Ishikawa (cell line): ENCODE data around the gene PRDM2.

Experiments
- CEBPB ChIP-seq: IDR thresholded peaks from 2 replicates; pipeline ENCODE4 v1.6.1; 2012
- CREB1 ChIP-seq: IDR thresholded peaks from 2 replicates; pipeline ENCODE4 v1.6.1; 2012; ENCODE audit warnings: low read depth
- EGR1 ChIP-seq: IDR thresholded peaks from 2 replicates; pipeline ENCODE4 v1.6.1; 2012
- EP300 ChIP-seq: IDR thresholded peaks from 2 replicates; pipeline ENCODE4 v1.6.1; 2012; ENCODE audit warnings: borderline replicate concordance
- FOXM1 ChIP-seq: IDR thresholded peaks from 2 replicates; pipeline ENCODE4 v1.6.1; 2012; ENCODE audit warnings: low read depth, borderline replicate concordance
- NFIC ChIP-seq: IDR thresholded peaks from 2 replicates; pipeline ENCODE4 v1.6.1; 2012
- RAD21 ChIP-seq: IDR thresholded peaks from 2 replicates; pipeline ENCODE4 v1.6.1; 2012; ENCODE audit warnings: low read depth
- TAF1 ChIP-seq: IDR thresholded peaks from 2 replicates; pipeline ENCODE4 v1.6.1; 2012; ENCODE audit warnings: low read depth, mild to moderate bottlenecking
- TCF12 ChIP-seq: IDR thresholded peaks from 2 replicates; pipeline ENCODE4 v1.6.1; 2012; ENCODE audit warnings: low read depth
- YY1 ChIP-seq: IDR thresholded peaks from 2 replicates; pipeline ENCODE4 v1.6.1; 2012; ENCODE audit warnings: low read depth
- ZBTB7A ChIP-seq: IDR thresholded peaks from 2 replicates; pipeline ENCODE4 v1.6.1; 2012; ENCODE audit warnings: low read depth
- TF ChIP-seq, protein P1 (sequence below): IDR thresholded peaks from 2 replicates; pipeline ENCODE4 v1.6.1; 2012; ENCODE audit warnings: low read depth, mild to moderate bottlenecking
- TF ChIP-seq, protein P2 (sequence below): IDR thresholded peaks from 2 replicates; pipeline ENCODE4 v1.6.1; 2012
- TF ChIP-seq, protein P3 (sequence below): IDR thresholded peaks from 2 replicates; pipeline ENCODE4 v1.6.1; 2012

GRCh38 chr1:13793088-13793730, 93.2 kb downstream of the PRDM2 start:
- TF ChIP-seq, protein P1, sequence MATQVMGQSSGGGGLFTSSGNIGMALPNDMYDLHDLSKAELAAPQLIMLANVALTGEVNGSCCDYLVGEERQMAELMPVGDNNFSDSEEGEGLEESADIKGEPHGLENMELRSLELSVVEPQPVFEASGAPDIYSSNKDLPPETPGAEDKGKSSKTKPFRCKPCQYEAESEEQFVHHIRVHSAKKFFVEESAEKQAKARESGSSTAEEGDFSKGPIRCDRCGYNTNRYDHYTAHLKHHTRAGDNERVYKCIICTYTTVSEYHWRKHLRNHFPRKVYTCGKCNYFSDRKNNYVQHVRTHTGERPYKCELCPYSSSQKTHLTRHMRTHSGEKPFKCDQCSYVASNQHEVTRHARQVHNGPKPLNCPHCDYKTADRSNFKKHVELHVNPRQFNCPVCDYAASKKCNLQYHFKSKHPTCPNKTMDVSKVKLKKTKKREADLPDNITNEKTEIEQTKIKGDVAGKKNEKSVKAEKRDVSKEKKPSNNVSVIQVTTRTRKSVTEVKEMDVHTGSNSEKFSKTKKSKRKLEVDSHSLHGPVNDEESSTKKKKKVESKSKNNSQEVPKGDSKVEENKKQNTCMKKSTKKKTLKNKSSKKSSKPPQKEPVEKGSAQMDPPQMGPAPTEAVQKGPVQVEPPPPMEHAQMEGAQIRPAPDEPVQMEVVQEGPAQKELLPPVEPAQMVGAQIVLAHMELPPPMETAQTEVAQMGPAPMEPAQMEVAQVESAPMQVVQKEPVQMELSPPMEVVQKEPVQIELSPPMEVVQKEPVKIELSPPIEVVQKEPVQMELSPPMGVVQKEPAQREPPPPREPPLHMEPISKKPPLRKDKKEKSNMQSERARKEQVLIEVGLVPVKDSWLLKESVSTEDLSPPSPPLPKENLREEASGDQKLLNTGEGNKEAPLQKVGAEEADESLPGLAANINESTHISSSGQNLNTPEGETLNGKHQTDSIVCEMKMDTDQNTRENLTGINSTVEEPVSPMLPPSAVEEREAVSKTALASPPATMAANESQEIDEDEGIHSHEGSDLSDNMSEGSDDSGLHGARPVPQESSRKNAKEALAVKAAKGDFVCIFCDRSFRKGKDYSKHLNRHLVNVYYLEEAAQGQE, result no peak
- no peak for TF ChIP-seq YY1
- no peak for TF ChIP-seq RAD21
- TF ChIP-seq, protein P2, sequence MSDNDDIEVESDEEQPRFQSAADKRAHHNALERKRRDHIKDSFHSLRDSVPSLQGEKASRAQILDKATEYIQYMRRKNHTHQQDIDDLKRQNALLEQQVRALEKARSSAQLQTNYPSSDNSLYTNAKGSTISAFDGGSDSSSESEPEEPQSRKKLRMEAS, result no peak
- no peak for TF ChIP-seq CREB1
- TF ChIP-seq EP300, result no peak
- TF ChIP-seq TCF12, result no peak
- TF ChIP-seq, protein P3, sequence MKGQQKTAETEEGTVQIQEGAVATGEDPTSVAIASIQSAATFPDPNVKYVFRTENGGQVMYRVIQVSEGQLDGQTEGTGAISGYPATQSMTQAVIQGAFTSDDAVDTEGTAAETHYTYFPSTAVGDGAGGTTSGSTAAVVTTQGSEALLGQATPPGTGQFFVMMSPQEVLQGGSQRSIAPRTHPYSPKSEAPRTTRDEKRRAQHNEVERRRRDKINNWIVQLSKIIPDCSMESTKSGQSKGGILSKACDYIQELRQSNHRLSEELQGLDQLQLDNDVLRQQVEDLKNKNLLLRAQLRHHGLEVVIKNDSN, result no peak
- no peak for TF ChIP-seq TAF1
- TF ChIP-seq FOXM1, result no peak
- TF ChIP-seq EGR1, result no peak
- no peak for TF ChIP-seq CEBPB
- TF ChIP-seq ZBTB7A, result no peak
- TF ChIP-seq NFIC, result no peak
